GM10266 (cell line): Measurements from ENCODE around the gene TAF11L11.
"Not testable (repeated sequence)": the region's sequence is repeated elsewhere in the genome, so short reads cannot be mapped to it uniquely, and the experiment has no call there.

ENCODE experiments used
- DNase-seq: peaks from one replicate; pipeline ENCODE4 v3.0.0; 2012; ENCODE audit errors: extremely low spot score
- CTCF ChIP-seq: IDR thresholded peaks from 2 replicates; pipeline ENCODE4 v1.5.1; 2012; ENCODE audit warnings: mild to moderate bottlenecking, low read depth; ENCODE audit not compliant: control insufficient read depth, insufficient read depth; ENCODE audit errors: missing control alignments

TAF11L11 gene

DNA sequence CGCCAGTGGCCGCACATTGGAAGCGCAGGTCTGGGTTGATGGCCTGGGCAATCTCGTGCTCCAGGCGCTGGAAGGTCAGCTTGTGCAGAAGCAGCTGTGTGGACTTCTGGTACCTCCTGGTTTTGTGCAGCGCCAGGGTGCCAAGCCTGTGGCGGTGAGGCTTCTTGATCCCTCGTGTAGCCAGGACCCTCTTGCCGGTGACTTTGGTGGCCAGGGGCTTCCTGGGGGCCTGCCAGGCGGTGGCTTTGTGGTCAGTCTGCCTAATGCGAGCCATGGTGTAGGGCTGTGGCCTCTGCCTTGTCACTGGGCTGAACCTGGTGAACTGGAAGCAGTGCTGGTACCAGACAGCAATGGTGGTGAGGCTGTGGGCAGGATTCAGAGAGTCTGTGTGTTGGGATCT lies 21.7 kb downstream of the TAF11L11 start:
- DNase-seq = no peak
- no peak for TF ChIP-seq CTCF

DNA sequence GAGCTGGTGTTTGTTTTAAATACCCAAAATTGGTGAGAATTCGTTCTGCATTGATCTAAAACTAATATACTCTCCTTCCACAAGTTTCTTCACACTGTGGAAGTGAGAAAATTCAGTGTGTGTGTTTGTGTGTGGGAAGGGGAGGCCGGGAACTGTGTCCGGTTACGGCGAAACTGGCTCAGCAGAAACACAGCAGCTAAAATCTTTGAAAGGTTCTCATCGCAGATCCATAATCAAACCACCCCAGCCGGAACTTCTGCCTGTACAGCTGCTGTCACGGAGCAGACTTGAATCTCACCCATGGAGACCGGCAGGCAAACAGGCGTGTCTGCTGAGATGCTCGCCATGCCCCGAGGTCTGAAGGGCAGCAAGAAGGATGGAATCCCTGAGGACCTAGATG lies 27.8 kb downstream of the TAF11L11 start, which contains the start of gene TAF11L13:
TSS of gene TAF11L13 (plus strand) at position 301 of the 400 bp plus-strand sequence.
- DNase-seq = not testable (repeated sequence)

GRCh38 chr5:17634160-17634559 lies 30.2 kb downstream of the TAF11L11 start, which contains the start of gene TAF11L14:
TAF11L14 (plus strand) TSS chr5:17634460.
- TF ChIP-seq CTCF = no peak
- no peak for DNase-seq

DNA sequence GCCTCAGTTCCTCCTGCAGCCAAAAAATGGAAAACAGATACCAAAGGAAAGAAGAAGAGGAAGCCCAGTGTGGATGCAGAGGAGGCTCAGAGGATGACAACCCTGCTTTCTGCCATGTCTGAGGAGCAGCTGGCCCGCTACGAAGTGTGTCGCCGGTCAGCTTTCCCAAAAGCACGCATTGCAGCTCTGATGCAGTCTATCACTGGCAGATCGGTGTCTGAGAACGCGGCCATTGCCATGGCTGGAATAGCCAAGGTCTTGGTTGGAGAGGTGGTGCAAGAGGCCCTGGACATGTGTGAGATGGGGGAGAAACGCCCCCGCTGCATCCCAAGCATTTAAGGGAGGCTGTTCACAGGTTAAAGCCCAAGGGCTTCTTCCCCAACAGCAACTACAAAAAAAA lies 45.2 kb downstream of the TAF11L11 start:
- DNase-seq = not testable (repeated sequence)

GRCh38 chr5:17655201-17655759 lies 51.3 kb downstream of the TAF11L11 start:
- not testable (repeated sequence) for DNase-seq
